H1 (cell line): ENCODE measurements around the gene HOXC5. TPM values are rescaled to one million over a fixed set of nuclear protein-coding genes. Genes with fewer than 3 reads are reported as not detected.

Source experiments
- CTCF ChIA-PET: fragments of 300-600 bp; sonication (Branson Sonifier 250); formaldehyde crosslinking; loops from one replicate; lab custom pipeline; 2021; ENCODE audit not compliant: partially characterized antibody; lab: Charles Lee
- POLR2A ChIA-PET: fragments of 300-600 bp; sonication (Branson Sonifier 250); formaldehyde crosslinking; loops from one replicate; lab custom pipeline; 2021; ENCODE audit warnings: inconsistent platforms; ENCODE audit not compliant: partially characterized antibody; lab: Charles Lee
- DNase-seq, 2 experiments: peaks; one replicate each; pipeline versions ENCODE4 v3.0.0 to v3.0.0-alpha.2; 2010 to 2022; ENCODE audit warnings: low spot score in 2 of 2, low read depth in 1 of 2, mixed read lengths in 1 of 2
- FAIRE-seq: peaks from 2 replicates; lab custom pipeline; 2011; peaks lifted over from hg19 to GRCh38; lab: Jason Lieb, UNC
- H2AFZ ChIP-seq: 2 replicates; pipeline ENCODE4 v1.8.1; 2012; ENCODE audit warnings: low read length, inconsistent platforms
- H2AK5ac ChIP-seq: 2 replicates; pipeline ENCODE4 v1.6.1; 2013; ENCODE audit warnings: low read depth, low read length
- H2BK120ac ChIP-seq: replicated peaks from 2 replicates; pipeline ENCODE3; 2013; ENCODE audit warnings: low read depth, low read length, inconsistent platforms
- H2BK12ac ChIP-seq: 2 replicates; pipeline ENCODE4 v1.6.1; 2013; ENCODE audit warnings: low read depth, low read length
- H2BK15ac ChIP-seq: 2 replicates; pipeline ENCODE4 v1.6.1; 2013; ENCODE audit warnings: low read length
- H2BK20ac ChIP-seq: 2 replicates; pipeline ENCODE4 v1.6.1; 2013; ENCODE audit warnings: low read length
- H2BK5ac ChIP-seq: 2 replicates; pipeline ENCODE4 v1.6.1; 2013; ENCODE audit warnings: low read depth, low read length
- H3K14ac ChIP-seq: 2 replicates; pipeline ENCODE4 v1.6.1; 2013; ENCODE audit warnings: inconsistent platforms; ENCODE audit not compliant: insufficient read length
- H3K18ac ChIP-seq: 2 replicates; pipeline ENCODE4 v1.6.1; 2013; ENCODE audit warnings: low read length; ENCODE audit errors: extremely low read depth
- H3K23ac ChIP-seq: 2 replicates; pipeline ENCODE4 v1.6.1; 2013; ENCODE audit warnings: inconsistent platforms; ENCODE audit not compliant: insufficient read length
- H3K23me2 ChIP-seq: 2 replicates; pipeline ENCODE4 v1.6.1; 2013; ENCODE audit warnings: low read depth, low read length
- H3K27ac ChIP-seq: 2 replicates; pipeline ENCODE4 v1.6.1; 2011; ENCODE audit warnings: low read depth, low read length, inconsistent platforms
- H3K27me3 ChIP-seq, 4 experiments: replicated peaks in 1 of 4; 1 replicate in 1 of 4; 2 replicates in 3 of 4; pipeline versions ENCODE4 v1.6.1 to v1.8.1; 2011 to 2013; ENCODE audit warnings: low read length in 3 of 4, mild to moderate bottlenecking in 3 of 4, inconsistent platforms in 2 of 4, mixed read lengths in 2 of 4, moderate library complexity in 1 of 4; ENCODE audit not compliant: control insufficient read depth in 3 of 4, insufficient read depth in 3 of 4; ENCODE audit errors: extremely low read depth in 1 of 4
- H3K36me3 ChIP-seq, 4 experiments: 2 replicates each; pipeline versions ENCODE4 v1.6.1 to v1.8.1; 2011 to 2013; ENCODE audit warnings: mild to moderate bottlenecking in 4 of 4, low read length in 3 of 4, moderate library complexity in 2 of 4, control low read depth in 1 of 4, inconsistent platforms in 1 of 4; ENCODE audit not compliant: insufficient read depth in 4 of 4, control insufficient read depth in 2 of 4
- H3K4ac ChIP-seq: replicated peaks from 2 replicates; pipeline ENCODE3; 2013; ENCODE audit warnings: low read length, low read depth, mixed read lengths, inconsistent platforms; ENCODE audit not compliant: insufficient read length
- H3K4me1 ChIP-seq, 4 experiments: replicated peaks in 1 of 4; 1 replicate in 1 of 4; 2 replicates in 3 of 4; pipeline versions ENCODE4 v1.6.1 to v1.8.1; 2011 to 2013; ENCODE audit warnings: low read length in 3 of 4, inconsistent platforms in 2 of 4, mixed read lengths in 1 of 4; ENCODE audit not compliant: insufficient read depth in 4 of 4, control insufficient read depth in 3 of 4
- H3K4me2 ChIP-seq, 2 experiments: 2 replicates each; pipeline versions ENCODE4 v1.6.1 to v1.8.1; 2011 to 2013; ENCODE audit warnings: low read depth in 2 of 2, low read length in 2 of 2, control low read depth in 1 of 2, inconsistent platforms in 1 of 2, mild to moderate bottlenecking in 1 of 2; ENCODE audit not compliant: insufficient read depth in 1 of 2
- H3K4me3 ChIP-seq, 4 experiments: fragments of 200-600, 300-600 bp in 1 of 4; sonication (generic), shearing (Covaris generic), sonication (Bioruptor Twin) in 1 of 4; 2 replicates each; pipeline versions ENCODE4 v1.5.1 to v1.8.1; 2011 to 2016; ENCODE audit warnings: low read length in 4 of 4, low read depth in 3 of 4, control low read depth in 2 of 4, inconsistent platforms in 2 of 4, mild to moderate bottlenecking in 2 of 4, mixed read lengths in 1 of 4, moderate library complexity in 1 of 4; ENCODE audit not compliant: insufficient read depth in 2 of 4; ENCODE audit errors: extremely low read depth in 1 of 4
- H3K56ac ChIP-seq: replicated peaks from 2 replicates; pipeline ENCODE3; 2013; ENCODE audit warnings: low read depth, mild to moderate bottlenecking, mixed read lengths, low read length, inconsistent platforms; ENCODE audit not compliant: insufficient read length
- H3K79me1 ChIP-seq: 2 replicates; pipeline ENCODE4 v1.6.1; 2013; ENCODE audit warnings: low read depth, low read length, control low read depth
- H3K79me2 ChIP-seq, 2 experiments: 2 replicates each; pipeline versions ENCODE4 v1.6.1 to v1.8.1; 2012 to 2013; ENCODE audit warnings: low read length in 2 of 2, mild to moderate bottlenecking in 2 of 2, inconsistent platforms in 1 of 2; ENCODE audit not compliant: insufficient read depth in 2 of 2, control insufficient read depth in 1 of 2
- H3K9ac ChIP-seq, 4 experiments: replicated peaks in 1 of 4; 1 replicate in 1 of 4; 2 replicates in 3 of 4; pipeline versions ENCODE4 v1.6.1 to v1.8.1; 2011 to 2013; ENCODE audit warnings: low read depth in 3 of 4, low read length in 3 of 4, control low read depth in 2 of 4, mild to moderate bottlenecking in 2 of 4, moderate library complexity in 2 of 4, inconsistent platforms in 1 of 4; ENCODE audit errors: extremely low read depth in 1 of 4
- H3K9me3 ChIP-seq, 2 experiments: 2 replicates each; pipeline versions ENCODE4 v1.6.1 to v1.8.1; 2012 to 2013; ENCODE audit warnings: mild to moderate bottlenecking in 2 of 2, moderate library complexity in 2 of 2, control low read depth in 1 of 2, inconsistent platforms in 1 of 2, low read depth in 1 of 2, low read length in 1 of 2, mixed read lengths in 1 of 2; ENCODE audit not compliant: insufficient read depth in 2 of 2
- H4K20me1 ChIP-seq, 2 experiments: replicated peaks in 1 of 2; 2 replicates each; pipeline versions ENCODE3 to v1.8.1; 2011 to 2013; ENCODE audit warnings: inconsistent platforms in 2 of 2, low read length in 2 of 2, mild to moderate bottlenecking in 1 of 2; ENCODE audit not compliant: insufficient read depth in 2 of 2, control insufficient read depth in 1 of 2
- H4K5ac ChIP-seq: 2 replicates; pipeline ENCODE4 v1.6.1; 2013; ENCODE audit warnings: low read length, low read depth, mixed read lengths, inconsistent platforms; ENCODE audit not compliant: insufficient read length
- H4K8ac ChIP-seq: 2 replicates; pipeline ENCODE4 v1.8.0; 2013; ENCODE audit warnings: mild to moderate bottlenecking, moderate library complexity, low read length, inconsistent platforms; ENCODE audit not compliant: insufficient read depth; ENCODE audit errors: extremely low read depth
- H4K91ac ChIP-seq: replicated peaks from 2 replicates; pipeline ENCODE3; 2013; ENCODE audit warnings: low read length, mixed read lengths, inconsistent platforms; ENCODE audit not compliant: insufficient read length
- ASH2L ChIP-seq: fragments of 200-600, 300-600 bp; sonication (generic); IDR thresholded peaks from one replicate; pipeline ENCODE4 v1.7.1; 2017; ENCODE audit warnings: low read length
- ATF3 ChIP-seq: IDR thresholded peaks from 2 replicates; pipeline ENCODE4 v1.6.1; 2011; ENCODE audit warnings: low read depth, mild to moderate bottlenecking, low read length; ENCODE audit not compliant: insufficient read depth
- CBX8 ChIP-seq: fragments of 300-800, 300-1000 bp; sonication (generic); IDR thresholded peaks from 2 replicates; pipeline ENCODE4 v1.7.1; 2016; ENCODE audit warnings: low read depth, low read length, borderline replicate concordance
- CHD1 ChIP-seq: IDR thresholded peaks from 2 replicates; pipeline ENCODE4 v1.6.1; 2012; ENCODE audit warnings: low read depth, low read length, improper control_type of control experiment
- FOSL1 ChIP-seq: IDR thresholded peaks from 2 replicates; pipeline ENCODE4 v1.6.1; 2011; ENCODE audit warnings: mild to moderate bottlenecking, low read depth, low read length, moderate library complexity; ENCODE audit not compliant: insufficient read depth
- MAFK ChIP-seq: IDR thresholded peaks from 2 replicates; pipeline ENCODE4 v1.6.1; 2012; ENCODE audit warnings: low read depth, mild to moderate bottlenecking, improper control_type of control experiment, low read length
- NRF1 ChIP-seq: IDR thresholded peaks from 2 replicates; pipeline ENCODE4 v1.6.1; 2011; ENCODE audit warnings: mild to moderate bottlenecking, low read depth, low read length, improper control_type of control experiment
- POLR2AphosphoS5 ChIP-seq: IDR thresholded peaks from 2 replicates; pipeline ENCODE4 v1.6.1; 2011; ENCODE audit warnings: low read depth, low read length
- RBBP5 ChIP-seq: IDR thresholded peaks from 2 replicates; pipeline ENCODE4 v1.7.1; 2012; ENCODE audit warnings: low read depth, mild to moderate bottlenecking, inconsistent platforms, low read length, moderate library complexity, borderline replicate concordance
- SUZ12 ChIP-seq: fragments of 200-600 bp; sonication (generic); IDR thresholded peaks from 2 replicates; pipeline ENCODE4 v1.6.1; 2012; ENCODE audit warnings: mild to moderate bottlenecking, inconsistent platforms, low read length, moderate library complexity, mixed read lengths
- TBP ChIP-seq: IDR thresholded peaks from 2 replicates; pipeline ENCODE4 v1.6.1; 2011; ENCODE audit warnings: low read depth, low read length, improper control_type of control experiment
- WGBS, 2 experiments: shearing (Covaris generic) in 1 of 2; methylation state at CpG; one replicate each; pipeline versions ENCODE4 v1.1.6 to v1.1.7; 2013 to 2015; ENCODE audit warnings: low lambda C conversion rate in 2 of 2, mixed read lengths in 2 of 2, inconsistent platforms in 1 of 2, low coverage in 1 of 2, missing lambda C conversion rate in 1 of 2; ENCODE audit not compliant: insufficient replicate concordance in 2 of 2, insufficient coverage in 1 of 2, insufficient read length in 1 of 2; ENCODE audit errors: extremely low coverage in 1 of 2, missing lambda C conversion rate in 1 of 2; 5-methylcytosine and 5-hydroxymethylcytosine counted together
- polyA plus RNA-seq, 7 experiments: library from polyadenylated mRNA; depleted of rRNA in 3 of 7; stranded (reverse) in 5 of 7; unstranded in 2 of 7; fragments of >200 nt in 5 of 7; fragments of 200-250 nt in 2 of 7; gene quantifications; 1 replicate in 5 of 7; 2 replicates in 1 of 7; 4 replicates in 1 of 7; pipeline versions ENCODE4 v1.2.1 to v1.2.3, GENCODE V29; 2011 to 2013; ENCODE audit warnings: missing spikeins in 2 of 7, mixed read lengths in 2 of 7
- total RNA-seq: library from RNA; stranded (reverse); fragmentation: NEBNext Ultra II Directional; extraction: Animal tissue kit (Norgen Biotek cat#: 25700); gene quantifications from 2 replicates; pipeline ENCODE4 v1.2.1, GENCODE V29; 2021

Gene HOXC5
- total and polyA plus RNA-seq, 2 of the 8 experiments (the other 6 are each of a cell fraction or from before 2014, with no cell fraction given), result not detected

DNA sequence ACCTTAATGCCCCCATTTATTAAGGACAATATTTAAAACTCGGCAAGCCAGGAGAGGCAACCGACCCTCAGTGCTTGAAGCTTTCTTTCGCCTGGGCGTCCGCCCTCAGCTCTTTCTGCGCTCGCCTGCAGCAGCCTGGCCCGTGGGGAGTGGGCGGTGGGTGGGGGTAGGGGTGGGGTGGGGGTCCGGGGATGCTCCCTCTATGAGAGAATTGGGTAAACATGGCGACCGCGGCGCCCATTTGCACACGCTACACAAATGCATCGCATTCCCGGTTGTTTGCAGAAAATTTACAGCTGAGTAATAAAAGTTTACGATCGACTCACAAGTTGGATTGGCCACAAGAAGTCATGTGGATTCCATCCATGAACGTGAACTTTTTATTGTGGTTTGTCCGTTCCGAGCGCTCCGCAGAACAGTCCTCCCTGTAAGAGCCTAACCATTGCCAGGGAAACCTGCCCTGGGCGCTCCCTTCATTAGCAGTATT lies 16.3 kb upstream of the HOXC5 start:
- Histone ChIP-seq H3K4me2 (peak overlapping the region in 1 of 2 experiments; percentile 28; a peak in 2 of 4 replicates), H3K79me1 (no peaks in the 10 kb centered on the region), H3K4ac (no peak overlapping the region), H3K18ac (no peak overlapping the region; the same call in 1 of the 2 replicates), H3K56ac (no peak overlapping the region), H3K14ac (no peak overlapping the region), H3K23ac (no peak overlapping the region), H3K27me3 (peaks cover 92 to 100% (median 99%) of the 10 kb centered on the region in 4 experiments), H4K91ac (no peak overlapping the region), H3K36me3 (no peaks in the 10 kb centered on the region; a peak in 1 of 8 replicates), H3K79me2 (no peaks in the 10 kb centered on the region), H4K8ac (no peak overlapping the region), H2BK20ac (no peak overlapping the region), H3K27ac (no peak overlapping the region), H4K5ac (no peak overlapping the region), H2BK120ac (no peak overlapping the region), H2AK5ac (no peak overlapping the region), H3K23me2 (peaks cover 3% of the 10 kb centered on the region; the same call in 1 of the 2 replicates), H3K9ac (no peak overlapping the region), H2BK15ac (no peak overlapping the region; the same call in 1 of the 2 replicates), H2BK12ac (no peak overlapping the region), H3K4me3 (no peak overlapping the region), H2BK5ac (no peak overlapping the region), H3K9me3 (no peaks in the 10 kb centered on the region), H4K20me1 (peaks cover 4 to 40% of the 10 kb centered on the region in 2 experiments), H3K4me1 (peaks cover 0 to 12% (median 4%) of the 10 kb centered on the region in 4 experiments; a peak in 6 of 7 replicates), H2AFZ (no peak overlapping the region)
- POLR2A ChIA-PET, result interaction anchor here (0.7 kb wide), 1 partner anchor 217 kb away, joined by 3 read pairs; no protein-coding TSS in a partner anchor
- no peak for DNase-seq
- CTCF ChIA-PET, result interaction anchor here (0.7 to 3.8 kb wide), 11 partner anchors 8 to 192 kb away, joined by 3 to 50 read pairs (median 6); partner anchors contain the start of genes HOXC5, HOXC8 and HOXC9
- FAIRE-seq, result no peak
- WGBS, 2 experiments, result 8% methylated on average over 24 of the region's 25 CpGs; no CpG with 5 or more reads in 1 of the 2 experiments
- TF ChIP-seq CHD1 (no peak), NRF1 (no peak), CBX8 (no peak), ATF3 (no peak), TBP (no peak), RBBP5 (no peak), ASH2L (no peak), SUZ12 (no peak; the same call in 1 of the 2 replicates), POLR2AphosphoS5 (no peak), FOSL1 (no peak), MAFK (no peak)
